ENCODE results near the gene LAPTM5. TPM values are rescaled to one million over a fixed set of nuclear protein-coding genes. Genes with fewer than 3 reads are reported as not detected.

Gene LAPTM5
- total RNA-seq, 1 experiment from 2014 or later = 1.9 TPM

DNA sequence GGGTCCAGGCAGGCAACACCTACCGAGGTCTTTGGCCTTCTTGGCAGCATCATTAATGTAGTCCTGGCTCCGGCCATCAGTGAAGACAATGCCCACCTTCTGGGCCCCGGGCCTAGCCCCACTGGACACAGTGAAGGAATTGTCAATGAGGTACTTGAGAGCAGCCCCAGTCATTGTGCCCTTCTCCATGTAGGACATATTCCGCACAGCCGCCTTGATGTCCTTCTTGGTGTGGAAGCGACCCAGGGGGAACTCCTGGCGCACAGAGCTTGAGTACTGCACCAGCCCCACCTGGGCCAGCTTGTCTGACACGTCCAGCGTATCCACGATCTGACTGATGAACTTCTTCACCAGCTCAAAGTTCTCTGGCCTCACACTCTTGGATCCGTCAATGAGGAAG is 41.7 kb downstream of the LAPTM5 start:
- TF ChIP-seq POLR2AphosphoS5 (IDR thresholded peaks at IDR 0.05; ENCODE audit: low read depth, low read length) = no peak
- TF ChIP-seq SIN3A (IDR thresholded peaks at IDR 0.05; ENCODE audit: borderline replicate concordance, insufficient read depth, low read depth, low read length) = no peak
- TF ChIP-seq, protein P1, sequence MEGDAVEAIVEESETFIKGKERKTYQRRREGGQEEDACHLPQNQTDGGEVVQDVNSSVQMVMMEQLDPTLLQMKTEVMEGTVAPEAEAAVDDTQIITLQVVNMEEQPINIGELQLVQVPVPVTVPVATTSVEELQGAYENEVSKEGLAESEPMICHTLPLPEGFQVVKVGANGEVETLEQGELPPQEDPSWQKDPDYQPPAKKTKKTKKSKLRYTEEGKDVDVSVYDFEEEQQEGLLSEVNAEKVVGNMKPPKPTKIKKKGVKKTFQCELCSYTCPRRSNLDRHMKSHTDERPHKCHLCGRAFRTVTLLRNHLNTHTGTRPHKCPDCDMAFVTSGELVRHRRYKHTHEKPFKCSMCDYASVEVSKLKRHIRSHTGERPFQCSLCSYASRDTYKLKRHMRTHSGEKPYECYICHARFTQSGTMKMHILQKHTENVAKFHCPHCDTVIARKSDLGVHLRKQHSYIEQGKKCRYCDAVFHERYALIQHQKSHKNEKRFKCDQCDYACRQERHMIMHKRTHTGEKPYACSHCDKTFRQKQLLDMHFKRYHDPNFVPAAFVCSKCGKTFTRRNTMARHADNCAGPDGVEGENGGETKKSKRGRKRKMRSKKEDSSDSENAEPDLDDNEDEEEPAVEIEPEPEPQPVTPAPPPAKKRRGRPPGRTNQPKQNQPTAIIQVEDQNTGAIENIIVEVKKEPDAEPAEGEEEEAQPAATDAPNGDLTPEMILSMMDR (IDR thresholded peaks at IDR 0.05) = no peak
- TF ChIP-seq TCF7L2 (IDR thresholded peaks at IDR 0.05; ENCODE audit: low read depth, low read length) = no peak
- TF ChIP-seq, protein P2, sequence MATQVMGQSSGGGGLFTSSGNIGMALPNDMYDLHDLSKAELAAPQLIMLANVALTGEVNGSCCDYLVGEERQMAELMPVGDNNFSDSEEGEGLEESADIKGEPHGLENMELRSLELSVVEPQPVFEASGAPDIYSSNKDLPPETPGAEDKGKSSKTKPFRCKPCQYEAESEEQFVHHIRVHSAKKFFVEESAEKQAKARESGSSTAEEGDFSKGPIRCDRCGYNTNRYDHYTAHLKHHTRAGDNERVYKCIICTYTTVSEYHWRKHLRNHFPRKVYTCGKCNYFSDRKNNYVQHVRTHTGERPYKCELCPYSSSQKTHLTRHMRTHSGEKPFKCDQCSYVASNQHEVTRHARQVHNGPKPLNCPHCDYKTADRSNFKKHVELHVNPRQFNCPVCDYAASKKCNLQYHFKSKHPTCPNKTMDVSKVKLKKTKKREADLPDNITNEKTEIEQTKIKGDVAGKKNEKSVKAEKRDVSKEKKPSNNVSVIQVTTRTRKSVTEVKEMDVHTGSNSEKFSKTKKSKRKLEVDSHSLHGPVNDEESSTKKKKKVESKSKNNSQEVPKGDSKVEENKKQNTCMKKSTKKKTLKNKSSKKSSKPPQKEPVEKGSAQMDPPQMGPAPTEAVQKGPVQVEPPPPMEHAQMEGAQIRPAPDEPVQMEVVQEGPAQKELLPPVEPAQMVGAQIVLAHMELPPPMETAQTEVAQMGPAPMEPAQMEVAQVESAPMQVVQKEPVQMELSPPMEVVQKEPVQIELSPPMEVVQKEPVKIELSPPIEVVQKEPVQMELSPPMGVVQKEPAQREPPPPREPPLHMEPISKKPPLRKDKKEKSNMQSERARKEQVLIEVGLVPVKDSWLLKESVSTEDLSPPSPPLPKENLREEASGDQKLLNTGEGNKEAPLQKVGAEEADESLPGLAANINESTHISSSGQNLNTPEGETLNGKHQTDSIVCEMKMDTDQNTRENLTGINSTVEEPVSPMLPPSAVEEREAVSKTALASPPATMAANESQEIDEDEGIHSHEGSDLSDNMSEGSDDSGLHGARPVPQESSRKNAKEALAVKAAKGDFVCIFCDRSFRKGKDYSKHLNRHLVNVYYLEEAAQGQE (IDR thresholded peaks at IDR 0.05; ENCODE audit: insufficient read depth in 1 of 2, low read depth in 2 of 2, low read length in 1 of 2) = no peak
- Histone ChIP-seq H3K4me1 (ENCODE audit: control insufficient read depth, insufficient read depth, low read length) (peaks cover 7% of the 10 kb centered on the region; the same call in 1 of the 2 replicates), H3K36me3 (ENCODE audit: control insufficient read depth, insufficient read depth, low read length) (no peaks in the 10 kb centered on the region), H3K27ac (ENCODE audit: low read length) (no peak overlapping the region), H3K27me3 (ENCODE audit: control insufficient read depth, insufficient read depth, low read length) (no peaks in the 10 kb centered on the region), H3K9me3 (ENCODE audit: control insufficient read depth, insufficient read depth, low read depth, low read length) (no peaks in the 10 kb centered on the region), H3K4me3 (ENCODE audit: low read depth in 2 of 2, low read length in 2 of 2) (no peak overlapping the region)
- in situ Hi-C loops (cut with HindIII; ENCODE audit: low pct_unique_long_range_greater_than_20kb, low sequenced_read_pairs) (no loop called here), intact Hi-C loops (cut with micrococcal nuclease; ENCODE audit: unreplicated experiment) (no loop called here)
- ChIA-PET CTCF (no interaction called here), POLR2A (no interaction called here)
- DNase-seq (ENCODE audit: low read depth, low spot score) (no peak), ATAC-seq (no peak)
- no TSS peak for BruUV-seq (replicated peaks)

DNA sequence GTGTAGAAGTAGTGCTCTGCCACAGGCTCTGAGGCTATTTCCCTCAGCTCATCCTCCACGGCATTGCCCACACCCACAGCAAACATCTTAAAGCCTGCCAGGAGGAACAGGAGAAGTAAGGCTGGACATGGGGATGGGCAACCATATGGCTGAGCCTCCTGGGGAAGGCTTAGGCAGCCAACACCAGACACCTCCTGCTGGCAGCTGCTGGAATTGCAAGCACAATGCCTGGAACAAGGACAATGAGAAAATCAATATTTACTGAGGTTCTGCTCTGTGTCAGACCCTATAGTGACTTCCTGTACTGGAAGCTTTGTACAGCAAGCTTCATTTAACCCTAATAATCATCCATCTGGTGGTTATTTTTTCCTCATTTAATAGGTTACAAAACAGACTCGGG is 42.4 kb downstream of the LAPTM5 start:
- ChIA-PET CTCF (no interaction called here), POLR2A (interaction anchor here (0.6 kb wide), 1 partner anchor 313 kb away, joined by 3 read pairs; no protein-coding TSS in a partner anchor)
- in situ Hi-C loops (cut with HindIII; ENCODE audit: low pct_unique_long_range_greater_than_20kb, low sequenced_read_pairs) = no loop called here
- Histone ChIP-seq H3K9me3 (ENCODE audit: control insufficient read depth, insufficient read depth, low read depth, low read length) (no peaks in the 10 kb centered on the region), H3K4me3 (ENCODE audit: low read depth in 2 of 2, low read length in 2 of 2) (no peak overlapping the region), H3K36me3 (ENCODE audit: control insufficient read depth, insufficient read depth, low read length) (no peaks in the 10 kb centered on the region), H3K27ac (ENCODE audit: low read length) (no peak overlapping the region), H3K4me1 (ENCODE audit: control insufficient read depth, insufficient read depth, low read length) (peaks cover 7% of the 10 kb centered on the region; the same call in 1 of the 2 replicates), H3K27me3 (ENCODE audit: control insufficient read depth, insufficient read depth, low read length) (no peaks in the 10 kb centered on the region)
- intact Hi-C loops (cut with micrococcal nuclease; ENCODE audit: unreplicated experiment) = no loop called here
- no peak for TF ChIP-seq SIN3A (IDR thresholded peaks at IDR 0.05; ENCODE audit: borderline replicate concordance, insufficient read depth, low read depth, low read length)
- TF ChIP-seq, protein P1 (IDR thresholded peaks at IDR 0.05) = peak; percentile 76
- BruUV-seq (replicated peaks) = no TSS peak
- ATAC-seq (no peak), DNase-seq (ENCODE audit: low read depth, low spot score) (no peak)
